Activated T-cell treated with anti-CD3 and anti-CD28 coated beads, Interleukin-2, amount 50 U/mL, for 24 hours (primary cell): ENCODE measurements around the gene MYOM1.

Source experiments
- DNase-seq: peaks from one replicate; pipeline ENCODE4 v3.0.0-alpha.2; 2020
- H3K27ac Mint-ChIP-seq: 2 replicates; pipeline ENCODE4 v1.8.0; 2020; ENCODE audit warnings: mild to moderate bottlenecking, mixed read lengths
- H3K27me3 Mint-ChIP-seq: 2 replicates; pipeline ENCODE4 v1.8.0; 2020; ENCODE audit warnings: mixed read lengths
- H3K36me3 Mint-ChIP-seq: 2 replicates; pipeline ENCODE4 v1.8.0; 2020; ENCODE audit warnings: low read depth, mixed read lengths
- H3K4me1 Mint-ChIP-seq: 2 replicates; pipeline ENCODE4 v1.8.0; 2020; ENCODE audit warnings: low read depth, mixed read lengths
- H3K4me3 Mint-ChIP-seq: 2 replicates; pipeline ENCODE4 v1.8.0; 2020; ENCODE audit warnings: mild to moderate bottlenecking, moderate library complexity, mixed read lengths
- H3K9me3 Mint-ChIP-seq: 2 replicates; pipeline ENCODE4 v1.8.0; 2020; ENCODE audit warnings: mixed read lengths

The MYOM1 gene

DNA sequence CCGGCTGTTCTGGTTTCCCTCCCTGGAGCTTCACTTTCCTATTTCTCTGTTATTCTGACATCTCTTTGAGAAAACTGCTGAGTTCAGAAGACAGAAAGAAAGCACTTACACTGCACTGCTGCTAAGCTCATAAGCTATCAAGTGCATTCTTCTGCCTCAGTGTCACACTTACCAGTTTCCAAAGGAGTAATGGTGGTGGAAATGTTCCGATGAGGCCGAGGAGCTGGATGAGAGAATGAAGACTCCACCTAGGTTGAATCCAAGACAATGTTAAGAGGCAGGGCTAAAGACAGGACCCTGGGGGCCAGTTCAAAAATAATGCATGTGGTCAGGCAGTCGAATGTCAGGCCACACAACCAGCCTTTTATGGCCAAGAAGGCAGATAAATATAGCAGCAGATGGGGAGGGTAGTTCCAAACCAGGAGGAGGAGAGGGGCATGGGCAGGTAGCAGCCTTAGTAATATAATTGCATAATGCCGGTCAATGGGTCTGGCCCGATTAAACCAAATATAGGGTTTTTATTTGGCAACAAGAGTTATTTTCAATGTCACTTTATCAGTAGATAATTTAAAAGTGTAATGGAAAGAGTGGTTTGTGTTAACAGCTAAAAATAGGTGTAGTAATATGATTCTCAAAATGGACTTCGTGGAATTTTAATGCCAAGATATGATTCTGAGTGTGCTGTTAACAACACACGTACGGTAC lies at the start of gene MYOM1:
Gene MYOM1 (minus strand): TSS at position 338 of the 705 bp plus-strand sequence. CDS start 4,745 bp downstream, outside the sequence.
- Mint-ChIP-seq H3K4me1 (peaks cover 8% of the 10 kb centered on the region), H3K36me3 (peaks cover 5% of the 10 kb centered on the region), H3K4me3 (no peak within 1 kb of the TSS), H3K9me3 (no peaks in the 10 kb centered on the region), H3K27ac (no peak within 1 kb of the TSS), H3K27me3 (no peaks in the 10 kb centered on the region)
- DNase-seq = no peak

DNA sequence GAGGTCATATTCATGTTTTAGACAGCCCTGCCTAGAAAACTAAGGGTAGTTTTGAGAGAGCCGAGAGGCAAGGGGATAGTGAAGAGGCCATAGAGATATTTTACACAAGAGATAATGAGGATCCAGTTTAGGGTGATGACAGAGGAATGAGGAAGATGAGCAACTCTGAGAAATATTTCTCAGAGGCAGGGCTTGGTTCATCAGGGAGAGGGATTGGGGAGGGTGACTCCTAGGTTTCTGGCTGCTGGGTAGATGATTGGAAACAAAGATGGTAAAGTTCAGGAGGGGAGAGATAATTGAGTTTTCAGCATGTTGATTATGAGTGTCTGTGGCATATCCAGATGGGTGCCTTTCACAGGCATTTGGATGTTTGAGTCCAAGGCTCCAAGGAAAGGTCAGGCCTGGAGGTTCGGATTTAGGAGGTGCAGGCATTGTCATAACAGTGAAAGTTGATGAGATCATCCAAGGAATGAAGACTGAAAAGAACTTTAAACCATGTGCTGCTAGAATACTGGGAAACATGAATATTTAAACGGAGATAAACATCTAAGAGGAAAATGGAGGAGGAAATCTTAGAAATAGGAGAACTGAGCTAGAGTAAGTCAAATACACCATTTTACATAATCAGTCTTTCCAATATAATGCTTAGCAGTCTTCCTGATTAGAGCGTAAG lies 49.6 kb upstream of the MYOM1 start:
- Mint-ChIP-seq H3K4me3 (no peak overlapping the region), H3K36me3 (peaks cover 46% of the 10 kb centered on the region), H3K27me3 (no peaks in the 10 kb centered on the region), H3K4me1 (peaks cover 82% of the 10 kb centered on the region), H3K9me3 (no peaks in the 10 kb centered on the region), H3K27ac (peak overlapping the region; percentile 76)
- no peak for DNase-seq

- H3K4me1 Mint-ChIP-seq = peaks cover 92% of the 10 kb centered on the region
- no peak for DNase-seq
- no peak overlapping the region for H3K4me3 Mint-ChIP-seq
- H3K9me3 Mint-ChIP-seq = no peaks in the 10 kb centered on the region
- no peaks in the 10 kb centered on the region for H3K27me3 Mint-ChIP-seq
- peak overlapping the region; percentile 46 for H3K27ac Mint-ChIP-seq
- peaks cover 36% of the 10 kb centered on the region for H3K36me3 Mint-ChIP-seq
Observed at GRCh38 chr18:3268306-3268705, 48.5 kb upstream of the MYOM1 start.

DNA sequence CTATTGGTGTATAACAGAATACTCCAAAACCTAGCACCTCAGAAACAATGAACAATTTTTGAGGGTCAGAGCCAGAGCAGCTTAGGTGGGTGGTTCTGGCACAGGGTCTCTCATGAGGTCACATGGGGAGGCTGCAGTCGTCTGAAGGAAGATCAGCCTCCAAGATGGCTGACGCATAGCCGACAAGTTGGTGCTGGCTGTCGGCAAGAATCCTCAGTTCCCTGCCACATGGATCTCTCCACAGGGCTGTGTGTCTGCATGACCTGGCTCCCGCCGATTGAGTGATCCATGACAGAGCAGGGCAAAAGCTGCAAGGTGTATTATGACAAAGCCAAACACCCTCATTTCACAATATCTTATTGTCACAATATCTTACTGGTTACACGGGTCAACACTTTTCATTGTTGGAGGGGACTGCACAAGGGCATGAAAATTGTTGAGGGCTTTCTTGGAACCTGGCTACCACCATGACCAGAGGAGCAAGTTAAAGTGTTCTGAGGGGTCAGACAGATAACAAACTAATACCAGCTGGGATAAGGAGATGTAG lies 46.4 kb upstream of the MYOM1 start:
- Mint-ChIP-seq H3K27me3 (no peaks in the 10 kb centered on the region), H3K9me3 (no peaks in the 10 kb centered on the region), H3K4me1 (peaks cover 76% of the 10 kb centered on the region), H3K27ac (peak overlapping the region; percentile 78), H3K36me3 (peaks cover 31% of the 10 kb centered on the region), H3K4me3 (no peak overlapping the region)
- no peak for DNase-seq

GRCh38 chr18:3265564-3266033 lies 45.8 kb upstream of the MYOM1 start:
- DNase-seq = no peak
- H3K36me3 Mint-ChIP-seq = peaks cover 36% of the 10 kb centered on the region
- H3K9me3 Mint-ChIP-seq = no peaks in the 10 kb centered on the region
- no peaks in the 10 kb centered on the region for H3K27me3 Mint-ChIP-seq
- H3K27ac Mint-ChIP-seq = peak overlapping the region; percentile 78
- H3K4me1 Mint-ChIP-seq = peaks cover 76% of the 10 kb centered on the region
- H3K4me3 Mint-ChIP-seq = peak overlapping the region; percentile 2

DNA sequence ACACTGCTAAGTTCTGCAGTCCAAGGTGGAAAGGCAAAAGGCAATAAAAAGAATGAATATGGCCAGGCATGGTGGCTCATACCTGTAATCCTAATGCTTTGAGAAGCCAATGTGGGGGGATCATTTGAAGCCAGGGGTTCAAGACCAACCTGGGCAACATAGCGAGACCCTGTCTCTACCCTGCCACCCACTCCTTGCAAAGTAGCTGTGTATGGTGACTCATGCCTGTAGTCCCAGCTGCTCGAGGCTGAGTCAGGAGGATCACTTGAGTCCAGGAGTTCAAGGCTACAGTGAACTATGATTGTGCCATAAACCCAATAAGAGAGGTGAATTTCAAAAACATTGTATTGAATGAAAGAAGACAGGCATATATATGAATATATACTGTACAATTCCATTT lies 44.6 kb upstream of the MYOM1 start:
- peak overlapping the region; percentile 51 for H3K4me3 Mint-ChIP-seq
- H3K4me1 Mint-ChIP-seq = peaks cover 75% of the 10 kb centered on the region
- H3K36me3 Mint-ChIP-seq = peaks cover 38% of the 10 kb centered on the region
- DNase-seq = no peak
- H3K27me3 Mint-ChIP-seq = no peaks in the 10 kb centered on the region
- H3K9me3 Mint-ChIP-seq = no peaks in the 10 kb centered on the region
- H3K27ac Mint-ChIP-seq = peak overlapping the region; percentile 87

- H3K4me3 Mint-ChIP-seq = peak overlapping the region; percentile 89
- H3K27me3 Mint-ChIP-seq = no peaks in the 10 kb centered on the region
- no peaks in the 10 kb centered on the region for H3K9me3 Mint-ChIP-seq
- peak overlapping the region; percentile 93 for H3K27ac Mint-ChIP-seq
- H3K36me3 Mint-ChIP-seq = peaks cover 49% of the 10 kb centered on the region
- no peak for DNase-seq
- H3K4me1 Mint-ChIP-seq = peaks cover 74% of the 10 kb centered on the region
Observed at GRCh38 chr18:3263132-3263700, 43.4 kb upstream of the MYOM1 start.

- H3K4me3 Mint-ChIP-seq = peak overlapping the region; percentile 89
- peak; percentile 64 for DNase-seq
- H3K27ac Mint-ChIP-seq = peak overlapping the region; percentile 99
- H3K4me1 Mint-ChIP-seq = peaks cover 78% of the 10 kb centered on the region
- peaks cover 56% of the 10 kb centered on the region for H3K36me3 Mint-ChIP-seq
- no peaks in the 10 kb centered on the region for H3K27me3 Mint-ChIP-seq
- H3K9me3 Mint-ChIP-seq = no peaks in the 10 kb centered on the region
Observed at GRCh38 chr18:3262234-3263131, 42.7 kb upstream of the MYOM1 start.

DNA sequence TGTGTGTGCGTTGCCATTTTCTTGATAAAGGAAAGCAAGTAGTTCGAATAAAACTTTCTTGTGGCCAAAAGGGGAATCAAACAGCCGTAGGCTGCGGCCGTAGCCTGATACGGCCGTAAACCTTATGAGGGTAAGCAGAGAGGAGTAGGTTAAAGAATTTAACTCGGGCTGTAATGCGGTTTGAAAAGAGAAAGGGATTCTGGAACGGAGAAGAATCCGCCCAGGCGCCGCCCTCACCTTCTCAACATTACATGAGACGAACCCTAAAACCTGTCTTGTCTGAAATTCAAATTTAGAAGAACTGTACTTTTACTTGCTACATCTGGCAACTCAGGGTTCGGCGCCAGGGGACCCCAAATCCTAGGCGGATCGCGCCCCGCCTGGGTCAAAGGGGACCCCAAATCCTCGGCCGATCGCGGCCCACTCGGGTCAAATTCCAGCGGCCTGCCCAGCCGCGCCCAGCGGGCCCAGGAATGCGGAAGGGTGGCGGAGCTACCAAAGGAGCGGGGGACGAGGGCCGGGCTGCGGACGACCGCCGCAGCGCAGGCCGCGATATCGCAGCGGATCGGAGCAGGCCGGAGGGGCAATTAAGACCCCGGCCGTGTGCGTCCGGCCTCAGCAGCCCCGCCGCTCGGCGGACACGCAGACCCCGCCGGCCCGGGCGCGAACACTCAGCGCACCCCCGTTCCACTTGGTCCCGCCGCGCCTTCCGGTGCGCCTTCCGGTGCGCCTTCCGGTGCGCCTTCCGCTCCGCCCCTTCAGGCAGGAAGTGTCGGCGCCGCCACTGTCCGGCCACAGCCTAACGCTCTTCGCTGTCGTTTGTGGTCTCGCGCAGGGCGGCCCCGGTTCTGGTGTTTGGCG lies 41.8 kb upstream of the MYOM1 start, which contains the start of gene MYL12B:
Gene MYL12B (plus strand): TSS at position 761 of the 861 bp plus-strand sequence. CDS start 10,766 bp downstream, outside the sequence.
- H3K27me3 Mint-ChIP-seq = no peaks in the 10 kb centered on the region
- peak within 1 kb of the TSS; percentile 99 for H3K27ac Mint-ChIP-seq
- H3K36me3 Mint-ChIP-seq = peaks cover 65% of the 10 kb centered on the region
- DNase-seq = peak; percentile 88
- H3K9me3 Mint-ChIP-seq = no peaks in the 10 kb centered on the region
- H3K4me1 Mint-ChIP-seq = peaks cover 78% of the 10 kb centered on the region
- H3K4me3 Mint-ChIP-seq = peak within 1 kb of the TSS; percentile 89

DNA sequence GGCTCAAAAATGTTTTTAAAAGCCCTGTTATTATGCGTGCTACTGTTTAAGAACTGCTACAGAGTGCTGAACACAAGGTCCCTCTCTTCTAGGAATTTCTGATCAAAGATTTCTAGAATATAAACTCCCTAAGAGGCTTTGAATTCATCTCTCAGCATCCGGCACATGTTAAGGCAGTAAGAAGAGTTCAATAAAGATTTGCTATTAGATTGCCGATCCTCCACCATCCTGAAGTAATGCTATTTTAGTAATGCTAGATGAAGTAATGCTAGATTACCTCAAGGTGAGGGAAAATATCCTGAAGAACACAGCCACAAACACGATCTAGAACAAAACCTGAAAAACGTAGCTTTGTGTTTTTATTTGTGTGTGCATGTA lies 41.2 kb upstream of the MYOM1 start:
- Mint-ChIP-seq H3K4me1 (peaks cover 78% of the 10 kb centered on the region), H3K27me3 (no peaks in the 10 kb centered on the region), H3K27ac (peak overlapping the region; percentile 99), H3K4me3 (peak overlapping the region; percentile 89), H3K36me3 (peaks cover 67% of the 10 kb centered on the region), H3K9me3 (no peaks in the 10 kb centered on the region)
- no peak for DNase-seq

DNA sequence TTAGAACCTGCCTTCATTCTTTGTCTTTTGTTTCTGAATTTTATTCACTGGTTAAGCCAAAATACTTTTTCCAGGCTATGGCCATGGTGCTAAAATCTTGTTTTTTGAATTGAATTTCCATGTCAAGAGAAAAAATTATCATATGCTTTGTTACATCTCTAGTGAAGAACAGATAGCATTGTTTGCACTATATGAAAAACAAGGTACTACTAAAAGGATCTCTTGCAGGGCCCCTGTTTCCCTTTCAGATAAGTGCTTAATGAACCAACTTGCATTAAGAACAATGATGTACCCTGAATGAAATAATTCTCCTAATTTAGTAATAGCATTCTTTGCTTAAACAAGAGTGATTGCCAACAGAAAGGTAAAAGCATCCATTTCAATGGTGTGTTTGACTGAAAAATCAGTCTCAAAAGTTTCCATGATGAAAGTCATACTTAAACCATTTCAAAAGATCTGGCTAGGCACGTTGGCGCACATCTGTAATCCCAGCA lies 37.9 kb upstream of the MYOM1 start:
- no peak overlapping the region for H3K4me3 Mint-ChIP-seq
- peak overlapping the region; percentile 75 for H3K27ac Mint-ChIP-seq
- no peaks in the 10 kb centered on the region for H3K27me3 Mint-ChIP-seq
- no peaks in the 10 kb centered on the region for H3K9me3 Mint-ChIP-seq
- no peak for DNase-seq
- H3K4me1 Mint-ChIP-seq = peaks cover 78% of the 10 kb centered on the region
- H3K36me3 Mint-ChIP-seq = peaks cover 82% of the 10 kb centered on the region

GRCh38 chr18:3256693-3257626 lies 37.2 kb upstream of the MYOM1 start:
- Mint-ChIP-seq H3K36me3 (peaks cover 85% of the 10 kb centered on the region), H3K27me3 (no peaks in the 10 kb centered on the region), H3K27ac (peak overlapping the region; percentile 75), H3K4me1 (peaks cover 84% of the 10 kb centered on the region), H3K4me3 (no peak overlapping the region), H3K9me3 (no peaks in the 10 kb centered on the region)
- DNase-seq = no peak
